ENCODE data around the gene LRBA. TPM values are rescaled to one million over a fixed set of nuclear protein-coding genes. Genes with fewer than 3 reads are reported as not detected.

The LRBA gene
- total and polyA plus RNA-seq, 4 experiments from 2014 or later, result 17.1 to 64.5 (median 45.4) TPM

GRCh38 chr4:150238591-150238990 lies 776.5 kb downstream of the LRBA start:
- Histone ChIP-seq H3K27me3 (ENCODE audit: insufficient read depth, low read length) (no peaks in the 10 kb centered on the region), H3K4me3 (ENCODE audit: low read length in 2 of 2) (no peak overlapping the region), H3K9me3 (ENCODE audit: control insufficient read depth in 1 of 2, low read length in 2 of 2) (no peaks in the 10 kb centered on the region), H3K36me3 (ENCODE audit: insufficient read depth, low read length) (no peaks in the 10 kb centered on the region), H3K4me1 (ENCODE audit: insufficient read depth, low read length) (no peaks in the 10 kb centered on the region), H3K27ac (ENCODE audit: low read depth, low read length) (no peak overlapping the region)
- POLR2A ChIA-PET (ENCODE audit: partially characterized antibody), result no interaction called here
- Mint-ChIP-seq H3K27me3 (peaks cover 6 to 9% of the 10 kb centered on the region in 2 donors), H3K4me1 (no peaks in the 10 kb centered on the region), H3K27ac (no peak overlapping the region), H3K36me3 (no peaks in the 10 kb centered on the region), H3K9me3 (no peaks in the 10 kb centered on the region), H3K4me3 (no peak overlapping the region)
- no peak for DNase-seq
- intact Hi-C loops (cut with micrococcal nuclease), result no loop called here
- CTCF ChIA-PET (ENCODE audit: partially characterized antibody), result no interaction called here

GRCh38 chr4:150237110-150237872 lies 777.8 kb downstream of the LRBA start:
- Mint-ChIP-seq H3K4me1 (no peaks in the 10 kb centered on the region), H3K27me3 (peaks cover 6 to 12% of the 10 kb centered on the region in 2 donors), H3K36me3 (no peaks in the 10 kb centered on the region), H3K9me3 (no peaks in the 10 kb centered on the region), H3K27ac (no peak overlapping the region), H3K4me3 (no peak overlapping the region)
- Histone ChIP-seq H3K9me3 (ENCODE audit: control insufficient read depth in 1 of 2, low read length in 2 of 2) (no peaks in the 10 kb centered on the region), H3K27ac (ENCODE audit: low read depth, low read length) (no peak overlapping the region), H3K36me3 (ENCODE audit: insufficient read depth, low read length) (no peaks in the 10 kb centered on the region), H3K4me1 (ENCODE audit: insufficient read depth, low read length) (no peaks in the 10 kb centered on the region), H3K27me3 (ENCODE audit: insufficient read depth, low read length) (no peaks in the 10 kb centered on the region), H3K4me3 (ENCODE audit: low read length in 2 of 2) (no peak overlapping the region)
- DNase-seq, result no peak
- CTCF ChIA-PET (ENCODE audit: partially characterized antibody), result no interaction called here
- POLR2A ChIA-PET (ENCODE audit: partially characterized antibody), result no interaction called here
- intact Hi-C loops (cut with micrococcal nuclease), result no loop called here

- Histone ChIP-seq H3K4me3 (ENCODE audit: low read length in 2 of 2) (no peak overlapping the region), H3K36me3 (ENCODE audit: insufficient read depth, low read length) (no peaks in the 10 kb centered on the region), H3K27ac (ENCODE audit: low read depth, low read length) (no peak overlapping the region), H3K4me1 (ENCODE audit: insufficient read depth, low read length) (no peaks in the 10 kb centered on the region), H3K27me3 (ENCODE audit: insufficient read depth, low read length) (no peaks in the 10 kb centered on the region), H3K9me3 (ENCODE audit: control insufficient read depth in 1 of 2, low read length in 2 of 2) (no peaks in the 10 kb centered on the region)
- POLR2A ChIA-PET (ENCODE audit: partially characterized antibody), result no interaction called here
- intact Hi-C loops (cut with micrococcal nuclease), result no loop called here
- no peak for DNase-seq
- no peak overlapping the region for H3K4me3 Mint-ChIP-seq
- H3K27me3 Mint-ChIP-seq, result peaks cover 6 to 12% of the 10 kb centered on the region in 2 donors
- CTCF ChIA-PET (ENCODE audit: partially characterized antibody), result no interaction called here
- H3K9me3 Mint-ChIP-seq, result no peaks in the 10 kb centered on the region
- H3K36me3 Mint-ChIP-seq, result no peaks in the 10 kb centered on the region
- H3K27ac Mint-ChIP-seq, result no peak overlapping the region
- no peaks in the 10 kb centered on the region for H3K4me1 Mint-ChIP-seq
Measured at GRCh38 chr4:150236626-150237025, 778.5 kb downstream of the LRBA start.

- Histone ChIP-seq H3K27ac (ENCODE audit: low read depth, low read length) (no peak overlapping the region), H3K9me3 (ENCODE audit: control insufficient read depth in 1 of 2, low read length in 2 of 2) (no peaks in the 10 kb centered on the region), H3K36me3 (ENCODE audit: insufficient read depth, low read length) (no peaks in the 10 kb centered on the region), H3K4me1 (ENCODE audit: insufficient read depth, low read length) (no peaks in the 10 kb centered on the region), H3K27me3 (ENCODE audit: insufficient read depth, low read length) (no peaks in the 10 kb centered on the region), H3K4me3 (ENCODE audit: low read length in 2 of 2) (no peak overlapping the region)
- CTCF ChIA-PET (ENCODE audit: partially characterized antibody), result no interaction called here
- Mint-ChIP-seq H3K27me3 (peaks cover 6 to 12% of the 10 kb centered on the region in 2 donors), H3K27ac (no peak overlapping the region), H3K4me1 (no peaks in the 10 kb centered on the region), H3K4me3 (no peak overlapping the region), H3K36me3 (no peaks in the 10 kb centered on the region), H3K9me3 (no peaks in the 10 kb centered on the region)
- intact Hi-C loops (cut with micrococcal nuclease), result no loop called here
- POLR2A ChIA-PET (ENCODE audit: partially characterized antibody), result no interaction called here
- DNase-seq, result no peak
Measured at GRCh38 chr4:150235808-150236271, 779.2 kb downstream of the LRBA start.

- H3K9me3 Mint-ChIP-seq, result no peaks in the 10 kb centered on the region
- no peak overlapping the region for H3K4me3 Mint-ChIP-seq
Measured at GRCh38 chr4:150235317-150235716, 779.8 kb downstream of the LRBA start.

GRCh38 chr4:150234246-150234645 lies 780.8 kb downstream of the LRBA start:
- no peaks in the 10 kb centered on the region for H3K4me1 ChIP-seq (ENCODE audit: insufficient read depth, low read length)
- ChIA-PET CTCF (ENCODE audit: partially characterized antibody) (no interaction called here), POLR2A (ENCODE audit: partially characterized antibody) (no interaction called here)
- no peaks in the 10 kb centered on the region for H3K27me3 ChIP-seq (ENCODE audit: insufficient read depth, low read length)
- H3K36me3 ChIP-seq (ENCODE audit: insufficient read depth, low read length), result no peaks in the 10 kb centered on the region
- H3K36me3 Mint-ChIP-seq, result no peaks in the 10 kb centered on the region
- peaks cover 6 to 12% of the 10 kb centered on the region in 2 donors for H3K27me3 Mint-ChIP-seq
- H3K4me1 Mint-ChIP-seq, result no peaks in the 10 kb centered on the region
- H3K27ac ChIP-seq (ENCODE audit: low read depth, low read length), result no peak overlapping the region
- no peaks in the 10 kb centered on the region for H3K9me3 Mint-ChIP-seq
- H3K27ac Mint-ChIP-seq, result no peak overlapping the region
- intact Hi-C loops (cut with micrococcal nuclease), result no loop called here
- no peak overlapping the region for H3K4me3 ChIP-seq (ENCODE audit: low read length in 2 of 2)
- no peak overlapping the region for H3K4me3 Mint-ChIP-seq
- no peaks in the 10 kb centered on the region for H3K9me3 ChIP-seq (ENCODE audit: control insufficient read depth in 1 of 2, low read length in 2 of 2)
- DNase-seq, result no peak

More at GRCh38 chr4:150235317-150235716, 779.8 kb downstream of the LRBA start:
- Histone ChIP-seq H3K4me1 (ENCODE audit: insufficient read depth, low read length) (no peaks in the 10 kb centered on the region), H3K27me3 (ENCODE audit: insufficient read depth, low read length) (no peaks in the 10 kb centered on the region), H3K9me3 (ENCODE audit: control insufficient read depth in 1 of 2, low read length in 2 of 2) (no peaks in the 10 kb centered on the region), H3K27ac (ENCODE audit: low read depth, low read length) (no peak overlapping the region), H3K36me3 (ENCODE audit: insufficient read depth, low read length) (no peaks in the 10 kb centered on the region), H3K4me3 (ENCODE audit: low read length in 2 of 2) (no peak overlapping the region)
- H3K27ac Mint-ChIP-seq, result no peak overlapping the region
- no peak for DNase-seq
- intact Hi-C loops (cut with micrococcal nuclease), result no loop called here
- no peaks in the 10 kb centered on the region for H3K4me1 Mint-ChIP-seq
- ChIA-PET CTCF (ENCODE audit: partially characterized antibody) (no interaction called here), POLR2A (ENCODE audit: partially characterized antibody) (no interaction called here)
- peaks cover 6 to 12% of the 10 kb centered on the region in 2 donors for H3K27me3 Mint-ChIP-seq
- no peaks in the 10 kb centered on the region for H3K36me3 Mint-ChIP-seq

GRCh38 chr4:150232029-150232428 lies 783.1 kb downstream of the LRBA start:
- CTCF ChIA-PET (ENCODE audit: partially characterized antibody), result no interaction called here
- H3K27ac ChIP-seq (ENCODE audit: low read depth, low read length), result no peak overlapping the region
- no peak for DNase-seq
- POLR2A ChIA-PET (ENCODE audit: partially characterized antibody), result no interaction called here
- no peaks in the 10 kb centered on the region for H3K4me1 Mint-ChIP-seq
- H3K9me3 ChIP-seq (ENCODE audit: control insufficient read depth in 1 of 2, low read length in 2 of 2), result no peaks in the 10 kb centered on the region
- H3K27me3 ChIP-seq (ENCODE audit: insufficient read depth, low read length), result no peaks in the 10 kb centered on the region
- H3K36me3 Mint-ChIP-seq, result no peaks in the 10 kb centered on the region
- no peaks in the 10 kb centered on the region for H3K9me3 Mint-ChIP-seq
- no peaks in the 10 kb centered on the region for H3K4me1 ChIP-seq (ENCODE audit: insufficient read depth, low read length)
- intact Hi-C loops (cut with micrococcal nuclease), result no loop called here
- H3K36me3 ChIP-seq (ENCODE audit: insufficient read depth, low read length), result no peaks in the 10 kb centered on the region
- no peak overlapping the region for H3K4me3 Mint-ChIP-seq
- no peak overlapping the region for H3K27ac Mint-ChIP-seq
- no peak overlapping the region for H3K4me3 ChIP-seq (ENCODE audit: low read length in 2 of 2)
- H3K27me3 Mint-ChIP-seq, result peaks cover 9 to 13% of the 10 kb centered on the region in 2 donors
